GM21619 (cell line): ENCODE results near the gene USP48.
"Not testable (repeated sequence)": the region's sequence is repeated elsewhere in the genome, so short reads cannot be mapped to it uniquely, and the experiment has no call there.

Experiments used
- ATAC-seq: cut with Tn5 transposase; IDR thresholded peaks from one replicate; pipeline ENCODE4 v1.9.1; 2021; ENCODE audit not compliant: unreplicated experiment

The USP48 gene

GRCh38 chr1:21774835-21775549, 8.0 kb downstream of the USP48 start:
- no peak for ATAC-seq

GRCh38 chr1:21773585-21773984, 9.4 kb downstream of the USP48 start:
- no peak for ATAC-seq

- not testable (repeated sequence) for ATAC-seq
These were observed 11.3 kb downstream of the USP48 start for GRCh38 chr1:21771672-21772071.

GRCh38 chr1:21770602-21771001, 12.3 kb downstream of the USP48 start:
- ATAC-seq: not testable (repeated sequence)

GRCh38 chr1:21770201-21770600, 12.7 kb downstream of the USP48 start:
- ATAC-seq: no peak

GRCh38 chr1:21767106-21767505, 15.8 kb downstream of the USP48 start:
- ATAC-seq: not testable (repeated sequence)

- ATAC-seq: no peak
These were observed 16.7 kb downstream of the USP48 start for GRCh38 chr1:21766210-21766609.

GRCh38 chr1:21764615-21765423, 18.1 kb downstream of the USP48 start:
- ATAC-seq: no peak

GRCh38 chr1:21763694-21764419, 19.1 kb downstream of the USP48 start:
- ATAC-seq: no peak

GRCh38 chr1:21763236-21763635, 19.7 kb downstream of the USP48 start:
- ATAC-seq: no peak

GRCh38 chr1:21762022-21762404, 20.9 kb downstream of the USP48 start:
- ATAC-seq: no peak

GRCh38 chr1:21761052-21761451, 21.9 kb downstream of the USP48 start:
- no peak for ATAC-seq

GRCh38 chr1:21759818-21760217, 23.1 kb downstream of the USP48 start:
- ATAC-seq: no peak

- ATAC-seq: no peak
These were observed 23.8 kb downstream of the USP48 start for GRCh38 chr1:21759182-21759581.

- ATAC-seq: no peak
These were observed 24.3 kb downstream of the USP48 start for GRCh38 chr1:21758614-21759013.

- ATAC-seq: no peak
These were observed 26.4 kb downstream of the USP48 start for GRCh38 chr1:21756393-21757089.

GRCh38 chr1:21755067-21755466, 27.9 kb downstream of the USP48 start:
- no peak for ATAC-seq

GRCh38 chr1:21754583-21754982, 28.4 kb downstream of the USP48 start:
- ATAC-seq: no peak

- no peak for ATAC-seq
These were observed 30.8 kb downstream of the USP48 start for GRCh38 chr1:21752186-21752585.

- ATAC-seq: no peak
These were observed 31.7 kb downstream of the USP48 start for GRCh38 chr1:21751281-21751680.

- ATAC-seq: no peak
These were observed 32.1 kb downstream of the USP48 start for GRCh38 chr1:21750841-21751240.
